K562 (cell line): ENCODE results near the gene SYT8.

ENCODE experiments used
- LARP7 ChIP-seq: fragments of 450-650 bp; IDR thresholded peaks from 2 replicates; pipeline ENCODE4 v1.6.1; 2016
- RAD21 ChIP-seq, 2 experiments: fragments of 250-450 bp in 1 of 2; fragments of 450-650 bp in 1 of 2; sonication (Bioruptor Pico) in 1 of 2; formaldehyde crosslinking in 1 of 2; IDR thresholded peaks in 1 of 2; conservative IDR thresholded peaks in 1 of 2; 2 replicates each; pipeline versions ENCODE4 v1.4.0 to v1.8.0; 2020 to 2022; ENCODE audit warnings: mild to moderate bottlenecking in 2 of 2, moderate library complexity in 1 of 2
- TF ChIP-seq, protein P1 (sequence below), 2 experiments: fragments of 200-800 bp in 1 of 2; sonication (Bioruptor generic) in 1 of 2; sonication (generic) in 1 of 2; formaldehyde crosslinking in 1 of 2; IDR thresholded peaks in 1 of 2; conservative IDR thresholded peaks in 1 of 2; 2 replicates each; pipeline versions ENCODE4 v1.5.0 to v1.6.1; 2016 to 2020; ENCODE audit warnings: missing compliant biosample characterization in 1 of 2, missing genetic modification characterization in 1 of 2, missing genetic modification reagents in 1 of 2

DNA sequence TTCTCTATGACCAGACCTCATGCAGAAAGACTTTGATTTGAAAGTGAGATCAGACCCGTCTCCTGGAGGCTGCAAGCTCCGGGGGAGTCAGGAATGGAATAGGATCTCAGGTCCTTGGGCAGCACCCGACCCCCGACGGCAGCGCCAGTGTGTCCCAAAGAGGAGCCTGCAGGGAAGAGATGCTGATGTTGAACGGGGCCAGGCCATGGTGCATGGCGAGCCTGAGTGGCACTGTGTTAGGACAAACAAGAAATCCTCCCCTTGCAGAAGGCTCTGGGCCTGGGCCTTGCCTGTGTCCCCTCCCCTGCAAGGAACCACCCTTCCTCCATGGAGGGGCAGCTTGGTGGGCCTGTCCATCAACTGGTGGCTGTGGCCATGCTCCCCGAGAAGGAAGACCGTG lies 20.1 kb upstream of the SYT8 start:
- TF ChIP-seq, protein P1, sequence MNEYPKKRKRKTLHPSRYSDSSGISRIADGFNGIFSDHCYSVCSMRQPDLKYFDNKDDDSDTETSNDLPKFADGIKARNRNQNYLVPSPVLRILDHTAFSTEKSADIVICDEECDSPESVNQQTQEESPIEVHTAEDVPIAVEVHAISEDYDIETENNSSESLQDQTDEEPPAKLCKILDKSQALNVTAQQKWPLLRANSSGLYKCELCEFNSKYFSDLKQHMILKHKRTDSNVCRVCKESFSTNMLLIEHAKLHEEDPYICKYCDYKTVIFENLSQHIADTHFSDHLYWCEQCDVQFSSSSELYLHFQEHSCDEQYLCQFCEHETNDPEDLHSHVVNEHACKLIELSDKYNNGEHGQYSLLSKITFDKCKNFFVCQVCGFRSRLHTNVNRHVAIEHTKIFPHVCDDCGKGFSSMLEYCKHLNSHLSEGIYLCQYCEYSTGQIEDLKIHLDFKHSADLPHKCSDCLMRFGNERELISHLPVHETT (CRISPR knock-in tag; conservative IDR thresholded peaks at IDR 0.05 in 1 of 2, IDR thresholded peaks at IDR 0.05 in 1 of 2) = no peak
- TF ChIP-seq LARP7 = no peak
- no peak for TF ChIP-seq RAD21 (CRISPR knock-in tag; conservative IDR thresholded peaks at IDR 0.05 in 1 of 2, IDR thresholded peaks at IDR 0.05 in 1 of 2)
